GM18519 (cell line): ENCODE data around the gene CAST.

Source experiments
- ATAC-seq: cut with Tn5 transposase; IDR thresholded peaks from one replicate; pipeline ENCODE4 v1.9.1; 2021; ENCODE audit warnings: mild to moderate bottlenecking, moderate library complexity; ENCODE audit not compliant: unreplicated experiment, low FRiP score

Gene CAST

GRCh38 chr5:96706433-96707111 lies 44.4 kb downstream of the CAST start:
- no peak for ATAC-seq

GRCh38 chr5:96708600-96708999 lies 46.4 kb downstream of the CAST start:
- ATAC-seq: no peak

- ATAC-seq: no peak
These were observed 47.1 kb downstream of the CAST start for GRCh38 chr5:96709152-96709821.

- no peak for ATAC-seq
These were observed 50.0 kb downstream of the CAST start for GRCh38 chr5:96712100-96712746.

GRCh38 chr5:96714450-96714849 lies 52.3 kb downstream of the CAST start:
- no peak for ATAC-seq

- no peak for ATAC-seq
These were observed 52.8 kb downstream of the CAST start for GRCh38 chr5:96714951-96715451.

GRCh38 chr5:96716007-96716406 lies 53.8 kb downstream of the CAST start:
- no peak for ATAC-seq

- ATAC-seq: no peak
These were observed 54.5 kb downstream of the CAST start for GRCh38 chr5:96716716-96717115.

GRCh38 chr5:96717874-96718273 lies 55.7 kb downstream of the CAST start:
- no peak for ATAC-seq

GRCh38 chr5:96718635-96719077 lies 56.5 kb downstream of the CAST start:
- ATAC-seq: no peak

GRCh38 chr5:96720408-96720807 lies 58.2 kb downstream of the CAST start:
- no peak for ATAC-seq

GRCh38 chr5:96721351-96721977 lies 59.3 kb downstream of the CAST start:
- ATAC-seq: no peak

- ATAC-seq: no peak
These were observed 63.1 kb downstream of the CAST start for GRCh38 chr5:96725257-96725656.

GRCh38 chr5:96726802-96727201 lies 64.6 kb downstream of the CAST start:
- ATAC-seq: no peak

- no peak for ATAC-seq
These were observed 67.0 kb downstream of the CAST start for GRCh38 chr5:96729156-96729555.

GRCh38 chr5:96730586-96730985 lies 68.4 kb downstream of the CAST start:
- ATAC-seq: no peak

GRCh38 chr5:96733771-96734500 lies 71.8 kb downstream of the CAST start:
- ATAC-seq: no peak

- no peak for ATAC-seq
These were observed 72.7 kb downstream of the CAST start for GRCh38 chr5:96734871-96735325.

GRCh38 chr5:96736937-96737336 lies 74.8 kb downstream of the CAST start:
- ATAC-seq: no peak

GRCh38 chr5:96741106-96741505 lies 78.9 kb downstream of the CAST start:
- no peak for ATAC-seq
